ENCODE results near the gene LAMA2. TPM values are rescaled to one million over a fixed set of nuclear protein-coding genes. Genes with fewer than 3 reads are reported as not detected.

Gene LAMA2
- total and polyA plus RNA-seq, 2 of the 8 experiments (the other 6 are each of a cell fraction or from before 2014, with no cell fraction given): 1.3 to 3.8 TPM

DNA sequence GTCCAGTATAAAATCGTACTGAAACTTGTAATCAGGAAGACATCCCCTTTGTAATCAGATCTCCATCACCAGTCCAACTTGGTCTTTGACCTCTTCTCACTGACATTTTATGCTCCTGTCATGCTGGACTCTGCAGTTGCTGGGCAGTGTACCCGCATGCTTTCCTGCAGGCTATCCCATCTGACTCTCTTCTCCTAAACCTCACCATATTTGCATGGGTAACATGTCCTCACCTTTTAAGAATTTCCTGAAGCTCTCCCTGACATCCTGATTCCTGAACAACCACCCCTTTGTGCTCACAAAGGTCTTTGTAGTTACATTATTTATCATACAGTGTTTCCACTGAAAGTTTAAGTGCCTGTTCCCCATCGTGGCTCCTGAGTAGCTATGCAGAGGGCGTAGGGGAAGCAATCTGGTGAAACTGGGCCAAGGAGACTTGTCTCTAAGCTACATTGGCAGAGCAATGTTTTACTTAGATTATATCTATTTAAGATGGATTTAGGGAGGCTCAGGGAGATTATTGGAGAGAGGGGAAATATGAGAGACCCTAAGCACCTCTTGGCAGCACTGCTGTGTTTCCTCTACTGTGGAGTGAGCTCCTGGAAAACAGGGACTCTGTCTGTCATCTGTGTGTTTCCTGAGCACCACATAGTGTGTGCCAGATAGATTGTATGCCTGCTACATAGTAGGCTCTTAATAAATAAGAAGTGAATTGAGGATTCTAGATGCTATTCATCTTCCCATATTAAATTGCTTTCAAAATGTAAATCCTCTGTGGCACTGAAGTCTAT, 124.0 kb downstream of the LAMA2 start:
- H3K18ac ChIP-seq (ENCODE audit: extremely low read depth, low read length): no peak overlapping the region
- no peaks in the 10 kb centered on the region for H3K9me3 ChIP-seq (ENCODE audit: insufficient read depth in 2 of 2, low read depth in 1 of 2, low read length in 1 of 2)
- H3K56ac ChIP-seq (replicated peaks; ENCODE audit: insufficient read length, low read depth, low read length): no peak overlapping the region
- no peak overlapping the region for H2BK5ac ChIP-seq (ENCODE audit: low read depth, low read length)
- FAIRE-seq (no peak), DNase-seq (ENCODE audit: low read depth in 1 of 2, low spot score in 2 of 2) (no peak)
- H3K79me1 ChIP-seq (ENCODE audit: low read depth, low read length): no peaks in the 10 kb centered on the region
- H3K4me3 ChIP-seq (ENCODE audit: extremely low read depth in 1 of 4, insufficient read depth in 2 of 4, low read depth in 3 of 4, low read length in 4 of 4): no peak overlapping the region
- H2BK120ac ChIP-seq (replicated peaks; ENCODE audit: low read depth, low read length): no peak overlapping the region
- no peaks in the 10 kb centered on the region for H3K79me2 ChIP-seq (ENCODE audit: control insufficient read depth in 1 of 2, insufficient read depth in 2 of 2, low read length in 2 of 2)
- WGBS, 2 experiments (ENCODE audit: extremely low coverage in 1 of 2, insufficient coverage in 1 of 2, insufficient read length in 1 of 2, insufficient replicate concordance in 2 of 2, low coverage in 1 of 2, low lambda C conversion rate in 2 of 2, missing lambda C conversion rate in 1 of 2): 88% methylated on average over 4 of the region's 4 CpGs; no CpG with 5 or more reads in 1 of the 2 experiments
- H3K23me2 ChIP-seq (ENCODE audit: low read depth, low read length): no peaks in the 10 kb centered on the region
- H4K20me1 ChIP-seq (replicated peaks in 1 of 2; ENCODE audit: control insufficient read depth in 1 of 2, insufficient read depth in 2 of 2, low read length in 2 of 2): no peaks in the 10 kb centered on the region
- H2BK15ac ChIP-seq (ENCODE audit: low read length): no peak overlapping the region
- TF ChIP-seq SAP30 (IDR thresholded peaks at IDR 0.05; ENCODE audit: insufficient read depth, insufficient replicate concordance, low read length) (no peak), JUND (IDR thresholded peaks at IDR 0.05; ENCODE audit: low read length) (no peak)
- H4K8ac ChIP-seq (ENCODE audit: extremely low read depth, insufficient read depth, low read length): no peak overlapping the region
- no peak overlapping the region for H3K4me2 ChIP-seq (ENCODE audit: insufficient read depth in 1 of 2, low read depth in 2 of 2, low read length in 2 of 2)
- no peak overlapping the region for H4K5ac ChIP-seq (ENCODE audit: insufficient read length, low read depth, low read length)
- no peak overlapping the region for H2AFZ ChIP-seq (ENCODE audit: low read length)
- no peak overlapping the region for H2BK20ac ChIP-seq (ENCODE audit: low read length)
- no peak overlapping the region for H2AK5ac ChIP-seq (ENCODE audit: low read depth, low read length)
- no peak overlapping the region for H3K4ac ChIP-seq (replicated peaks; ENCODE audit: insufficient read length, low read depth, low read length)
- no peaks in the 10 kb centered on the region for H3K4me1 ChIP-seq (replicated peaks in 1 of 4; ENCODE audit: control insufficient read depth in 3 of 4, insufficient read depth in 4 of 4, low read length in 3 of 4)
- no peak overlapping the region for H3K9ac ChIP-seq (replicated peaks in 1 of 4; ENCODE audit: extremely low read depth in 1 of 4, low read depth in 3 of 4, low read length in 3 of 4)
- ChIA-PET CTCF (ENCODE audit: partially characterized antibody) (interaction anchor here (1.1 to 1.3 kb wide), 2 partner anchors 245 to 276 kb away, joined by 3 to 6 read pairs; no protein-coding TSS in a partner anchor), POLR2A (ENCODE audit: partially characterized antibody) (no interaction called here)
- no peak overlapping the region for H2BK12ac ChIP-seq (ENCODE audit: low read depth, low read length)
- H3K36me3 ChIP-seq (ENCODE audit: control insufficient read depth in 2 of 4, insufficient read depth in 4 of 4, low read length in 3 of 4): no peaks in the 10 kb centered on the region
- no peak overlapping the region for H3K23ac ChIP-seq (ENCODE audit: insufficient read length)
- no peak overlapping the region for H3K27ac ChIP-seq (ENCODE audit: low read depth, low read length)
- no peak overlapping the region for H3K14ac ChIP-seq (ENCODE audit: insufficient read length)
- no peaks in the 10 kb centered on the region for H3K27me3 ChIP-seq (replicated peaks in 1 of 4; ENCODE audit: control insufficient read depth in 3 of 4, extremely low read depth in 1 of 4, insufficient read depth in 3 of 4, low read length in 3 of 4)
- H4K91ac ChIP-seq (replicated peaks; ENCODE audit: insufficient read length, low read length): no peak overlapping the region
